Measurements from ENCODE around the gene POLR2E. TPM values are rescaled to one million over a fixed set of nuclear protein-coding genes. Genes with fewer than 3 reads are reported as not detected.

The POLR2E gene
- total RNA-seq, 4 donors from 2014 or later = 74.3 to 107 (median 96.9) TPM

DNA sequence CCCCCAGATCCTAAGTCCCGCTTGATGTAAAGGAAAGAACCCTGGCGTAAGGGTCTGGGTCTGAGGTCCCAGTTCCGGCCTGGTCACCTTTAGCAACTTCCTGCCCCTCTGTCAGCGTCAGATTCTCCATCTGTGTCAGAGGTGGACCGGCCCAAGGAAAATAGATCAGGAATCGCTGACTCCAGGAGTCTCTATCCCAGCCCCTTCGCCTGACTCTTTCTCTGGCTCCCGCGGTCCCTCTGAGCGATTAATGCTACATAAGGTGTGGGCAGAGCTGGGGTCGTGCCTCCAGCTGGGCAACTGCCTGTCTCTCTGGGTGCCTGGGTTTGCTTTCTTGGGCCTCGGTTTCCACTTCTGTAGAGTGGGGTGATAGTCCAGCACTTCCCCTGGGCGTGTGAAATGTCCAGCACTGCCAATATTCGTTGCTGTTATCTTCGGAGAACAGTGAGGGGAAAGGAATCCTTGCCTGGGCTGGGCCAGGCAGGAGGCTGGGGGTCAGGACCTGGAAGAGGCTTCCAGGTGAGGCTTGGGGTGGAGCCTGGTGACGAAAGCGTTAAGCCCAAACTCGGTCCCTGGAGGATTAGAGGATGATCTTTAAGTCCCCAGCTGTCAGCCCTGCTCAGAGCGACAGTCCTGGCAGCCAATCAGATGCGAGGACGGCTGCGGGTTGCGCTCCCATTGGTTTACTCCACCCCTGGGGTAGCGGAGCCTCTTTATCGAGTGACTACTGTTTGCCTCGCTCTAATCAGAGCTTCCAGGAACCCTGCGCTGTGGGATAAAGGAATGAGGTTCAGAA is 54.5 kb downstream of the POLR2E start:
- TF ChIP-seq, protein P1, sequence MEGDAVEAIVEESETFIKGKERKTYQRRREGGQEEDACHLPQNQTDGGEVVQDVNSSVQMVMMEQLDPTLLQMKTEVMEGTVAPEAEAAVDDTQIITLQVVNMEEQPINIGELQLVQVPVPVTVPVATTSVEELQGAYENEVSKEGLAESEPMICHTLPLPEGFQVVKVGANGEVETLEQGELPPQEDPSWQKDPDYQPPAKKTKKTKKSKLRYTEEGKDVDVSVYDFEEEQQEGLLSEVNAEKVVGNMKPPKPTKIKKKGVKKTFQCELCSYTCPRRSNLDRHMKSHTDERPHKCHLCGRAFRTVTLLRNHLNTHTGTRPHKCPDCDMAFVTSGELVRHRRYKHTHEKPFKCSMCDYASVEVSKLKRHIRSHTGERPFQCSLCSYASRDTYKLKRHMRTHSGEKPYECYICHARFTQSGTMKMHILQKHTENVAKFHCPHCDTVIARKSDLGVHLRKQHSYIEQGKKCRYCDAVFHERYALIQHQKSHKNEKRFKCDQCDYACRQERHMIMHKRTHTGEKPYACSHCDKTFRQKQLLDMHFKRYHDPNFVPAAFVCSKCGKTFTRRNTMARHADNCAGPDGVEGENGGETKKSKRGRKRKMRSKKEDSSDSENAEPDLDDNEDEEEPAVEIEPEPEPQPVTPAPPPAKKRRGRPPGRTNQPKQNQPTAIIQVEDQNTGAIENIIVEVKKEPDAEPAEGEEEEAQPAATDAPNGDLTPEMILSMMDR (IDR thresholded peaks at IDR 0.05) = no peak
- no peak for TF ChIP-seq POLR2A (IDR thresholded peaks at IDR 0.05)
- Histone ChIP-seq H3K27me3 (no peaks in the 10 kb centered on the region), H3K36me3 (peaks cover 0 to 9% (median 0%) of the 10 kb centered on the region in 3 donors), H3K27ac (peak overlapping the region; percentile 42 to 88 (median 63)), H3K4me1 (peaks cover 3 to 46% (median 21%) of the 10 kb centered on the region in 4 donors), H3K9me3 (no peaks in the 10 kb centered on the region), H3K4me3 (peak overlapping the region; percentile 47 to 67 (median 60))
- peak; percentile 91 to 97 (median 94) for DNase-seq

DNA sequence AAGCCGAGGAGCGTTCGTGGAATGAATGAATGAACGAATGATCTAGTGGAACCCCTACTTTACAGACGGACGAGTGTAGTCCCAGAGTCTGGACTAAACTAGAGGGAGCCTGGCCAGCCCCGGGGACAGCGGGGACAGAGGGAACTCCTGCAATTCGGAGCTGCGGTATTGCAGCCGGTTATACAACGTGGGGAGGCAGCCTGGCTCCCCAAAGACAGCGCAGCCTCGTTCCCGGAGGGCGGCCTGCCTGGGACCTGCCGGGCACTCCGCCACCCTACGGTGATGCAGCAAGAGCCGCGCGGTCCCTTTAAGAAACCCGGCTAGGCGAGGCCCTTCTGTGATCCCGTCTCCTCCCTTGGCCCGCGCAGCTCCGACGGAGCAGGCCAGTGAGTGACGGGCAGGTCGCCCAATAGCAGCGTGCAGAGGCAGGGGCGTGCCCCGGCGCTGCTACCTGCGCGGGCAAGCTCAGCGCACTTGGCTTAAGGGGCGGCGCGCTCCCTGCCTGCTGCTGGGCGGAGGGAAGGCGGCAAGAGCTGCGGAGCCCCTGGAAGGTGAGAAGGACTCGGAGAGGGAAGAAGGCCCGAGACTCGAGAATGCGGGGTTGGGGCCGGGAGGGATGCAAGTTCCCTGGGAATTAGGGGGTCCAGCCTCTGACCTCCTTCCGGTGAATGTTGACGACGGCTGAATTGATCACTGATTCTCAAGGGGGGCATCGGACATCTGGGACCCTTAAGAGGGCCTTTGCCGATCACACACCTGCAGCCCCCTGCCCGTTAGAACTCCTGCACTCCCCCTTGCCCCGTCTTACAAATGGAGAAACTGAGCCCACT is 55.3 kb downstream of the POLR2E start, which contains the start of gene ABCA7:
Gene ABCA7 (plus strand): TSS at position 462 of the 830 bp plus-strand sequence. CDS start 1,255 bp downstream, outside the sequence.
- peaks cover 0 to 9% (median 0%) of the 10 kb centered on the region in 3 donors for H3K36me3 ChIP-seq
- peaks cover 3 to 46% (median 21%) of the 10 kb centered on the region in 4 donors for H3K4me1 ChIP-seq
- peak; percentile 53 to 82 for TF ChIP-seq POLR2A (IDR thresholded peaks at IDR 0.05)
- TF ChIP-seq, protein P1 (IDR thresholded peaks at IDR 0.05) = peak in 1 of 6 experiments; percentile 21
- peak within 1 kb of the TSS; percentile 42 to 88 (median 64) for H3K27ac ChIP-seq
- no peaks in the 10 kb centered on the region for H3K9me3 ChIP-seq
- peak within 1 kb of the TSS; percentile 47 to 67 (median 60) for H3K4me3 ChIP-seq
- peak; percentile 97 to 100 (median 100) for DNase-seq
- no peaks in the 10 kb centered on the region for H3K27me3 ChIP-seq

DNA sequence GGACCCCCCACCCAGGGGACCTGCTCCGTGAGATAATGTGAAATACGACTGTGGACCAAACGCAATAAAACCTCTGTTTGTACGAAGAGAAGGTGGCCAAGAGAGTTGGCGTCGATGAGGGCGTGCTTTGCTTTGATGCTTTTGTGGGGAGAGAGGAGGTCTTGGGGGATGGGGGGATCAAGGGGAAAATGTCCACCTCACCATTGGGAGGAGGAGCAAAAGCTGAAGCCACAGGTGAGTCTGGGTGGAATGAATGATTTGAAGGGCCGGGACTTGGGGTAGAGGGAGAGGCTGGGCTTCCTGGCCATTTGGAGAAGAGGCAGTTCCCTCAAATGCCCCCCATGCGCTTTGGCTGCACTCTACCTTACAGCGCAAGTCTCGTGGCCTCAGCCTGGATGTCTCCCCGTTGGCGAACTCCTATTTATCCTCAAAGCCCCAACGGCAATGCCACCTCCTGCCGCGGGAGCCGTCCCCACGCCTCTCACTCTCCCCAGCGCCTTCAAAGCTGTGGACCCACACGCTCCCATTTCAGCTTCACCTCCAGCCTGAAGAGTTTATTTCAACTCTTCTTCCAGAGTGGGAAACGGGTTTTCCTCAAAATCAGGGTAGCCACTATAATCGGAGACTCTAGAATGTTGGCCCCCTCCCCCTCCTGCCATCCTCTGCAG is 56.1 kb downstream of the POLR2E start:
- H3K27ac ChIP-seq = peak overlapping the region; percentile 14 to 88 (median 64)
- peak overlapping the region in 2 of 4 donors; percentile 58 to 62 for H3K4me3 ChIP-seq
- no peak for DNase-seq
- peaks cover 0 to 9% (median 0%) of the 10 kb centered on the region in 3 donors for H3K36me3 ChIP-seq
- no peak for TF ChIP-seq POLR2A (IDR thresholded peaks at IDR 0.05)
- TF ChIP-seq, protein P1 (IDR thresholded peaks at IDR 0.05) = no peak
- no peaks in the 10 kb centered on the region for H3K27me3 ChIP-seq
- no peaks in the 10 kb centered on the region for H3K9me3 ChIP-seq
- peaks cover 3 to 46% (median 21%) of the 10 kb centered on the region in 4 donors for H3K4me1 ChIP-seq

DNA sequence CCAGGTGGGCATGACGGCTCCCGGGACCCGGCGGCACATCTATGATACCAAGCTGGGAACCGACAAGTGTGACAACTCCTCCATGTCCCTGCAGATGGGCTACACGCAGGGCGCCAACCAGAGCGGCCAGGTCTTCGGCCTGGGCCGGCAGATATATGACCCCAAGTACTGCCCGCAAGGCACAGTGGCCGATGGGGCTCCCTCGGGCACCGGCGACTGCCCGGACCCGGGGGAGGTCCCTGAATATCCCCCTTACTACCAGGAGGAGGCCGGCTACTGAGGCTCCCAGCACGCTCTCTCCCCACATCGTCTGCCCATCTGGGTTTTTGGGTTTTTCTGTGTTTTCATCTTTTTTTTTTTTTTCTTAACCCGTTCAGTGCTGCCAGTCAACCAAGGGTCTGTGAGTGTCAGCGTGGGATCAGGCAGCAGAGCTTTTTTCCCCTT is 57.5 kb downstream of the POLR2E start:
- Histone ChIP-seq H3K9me3 (no peaks in the 10 kb centered on the region), H3K27ac (peak overlapping the region; percentile 14 to 88 (median 70)), H3K4me1 (peaks cover 3 to 42% (median 21%) of the 10 kb centered on the region in 4 donors)

More for the DNA sequence above, 57.5 kb downstream of the POLR2E start:
- no peak for DNase-seq
- TF ChIP-seq POLR2A (IDR thresholded peaks at IDR 0.05) = no peak
- TF ChIP-seq, protein P1 (IDR thresholded peaks at IDR 0.05) = no peak
- Histone ChIP-seq H3K4me3 (peak overlapping the region in 1 of 4 donors; percentile 15), H3K36me3 (peaks cover 0 to 16% (median 0%) of the 10 kb centered on the region in 3 donors), H3K27me3 (no peaks in the 10 kb centered on the region)

Other genes with a start within 250 kb of the POLR2E start
- not detected for gene ELANE, start 243.1 kb downstream of the POLR2E start, total RNA-seq
- gene CFD, start 235.7 kb downstream of the POLR2E start, total RNA-seq = 100 to 1,000 TPM; 140 to 403 (median 303) TPM
- gene MED16, start 202.2 kb downstream of the POLR2E start, total RNA-seq = 10 to 100 TPM; 60.2 to 83.6 (median 65.3) TPM
- not detected for gene RNU6-9, start 201.9 kb downstream of the POLR2E start, total RNA-seq
- 10 to 100 TPM; 20.8 to 43.5 (median 34.8) TPM for gene R3HDM4, start 182.2 kb downstream of the POLR2E start, total RNA-seq
- not detected for gene KISS1R, start 178.0 kb downstream of the POLR2E start, total RNA-seq
- 10 to 100 TPM in 1 of 4 donors, 1 to 10 TPM in 3; 2.8 to 11.0 (median 4.9) TPM for gene ARID3A, start 169.3 kb downstream of the POLR2E start, total RNA-seq
- gene WDR18, start 111.0 kb downstream of the POLR2E start, total RNA-seq = 10 to 100 TPM; 26.4 to 58.8 (median 40.5) TPM
- gene GRIN3B, start 95.0 kb downstream of the POLR2E start, total RNA-seq = not detected
- gene TMEM259, start 74.3 kb downstream of the POLR2E start, total RNA-seq = 100 to 1,000 TPM; 287 to 409 (median 366) TPM
- gene RNU6-2, start 73.9 kb downstream of the POLR2E start, total RNA-seq = not detected
- 10 to 100 TPM; 20.6 to 47.0 (median 22.6) TPM for gene CNN2, start 68.8 kb downstream of the POLR2E start, total RNA-seq
- gene ABCA7, start 55.3 kb downstream of the POLR2E start, total RNA-seq = 100 to 1,000 TPM in 1 of 4 donors, 10 to 100 TPM in 3; 30.1 to 162 (median 72.1) TPM
- 100 to 1,000 TPM in 2 of 4 donors, 10 to 100 TPM in 2; 82.6 to 187 (median 118) TPM for gene ARHGAP45, start 28.2 kb downstream of the POLR2E start, total RNA-seq
- gene GPX4, start 8.6 kb upstream of the POLR2E start, total RNA-seq = 100 to 1,000 TPM; 258 to 493 (median 326) TPM
- gene SBNO2, start 78.9 kb upstream of the POLR2E start, total RNA-seq = 10 to 100 TPM; 26.4 to 71.0 (median 57.8) TPM
- 100 to 1,000 TPM in 3 of 4 donors, 10 to 100 TPM in 1; 98.4 to 135 (median 117) TPM for gene STK11, start 110.4 kb upstream of the POLR2E start, total RNA-seq
- gene CBARP, start 142.6 kb upstream of the POLR2E start, total RNA-seq = 1 to 10 TPM in 1 of 4 donors, not detected in 3; 1.9 TPM
- gene ATP5F1D, start 146.4 kb upstream of the POLR2E start, total RNA-seq = 100 to 1,000 TPM in 3 of 4 donors, 10 to 100 TPM in 1; 88.3 to 299 (median 206) TPM
- 100 to 1,000 TPM in 1 of 4 donors, 10 to 100 TPM in 3; 34.7 to 205 (median 98.9) TPM for gene MIDN, start 153.2 kb upstream of the POLR2E start, total RNA-seq
- gene CIRBP, start 174.0 kb upstream of the POLR2E start, total RNA-seq = 100 to 1,000 TPM; 258 to 623 (median 458) TPM
- 10 to 100 TPM; 39.6 to 87.7 (median 80.0) TPM for gene FAM174C, start 180.2 kb upstream of the POLR2E start, total RNA-seq
- 10 to 100 TPM; 21.5 to 34.1 (median 32.3) TPM for gene EFNA2, start 190.5 kb upstream of the POLR2E start, total RNA-seq